ENCODE data around the gene UROD. TPM values are rescaled to one million over a fixed set of nuclear protein-coding genes. Genes with fewer than 3 reads are reported as not detected.

UROD gene
- total RNA-seq, 1 experiment from 2014 or later, result 92.2 TPM

DNA sequence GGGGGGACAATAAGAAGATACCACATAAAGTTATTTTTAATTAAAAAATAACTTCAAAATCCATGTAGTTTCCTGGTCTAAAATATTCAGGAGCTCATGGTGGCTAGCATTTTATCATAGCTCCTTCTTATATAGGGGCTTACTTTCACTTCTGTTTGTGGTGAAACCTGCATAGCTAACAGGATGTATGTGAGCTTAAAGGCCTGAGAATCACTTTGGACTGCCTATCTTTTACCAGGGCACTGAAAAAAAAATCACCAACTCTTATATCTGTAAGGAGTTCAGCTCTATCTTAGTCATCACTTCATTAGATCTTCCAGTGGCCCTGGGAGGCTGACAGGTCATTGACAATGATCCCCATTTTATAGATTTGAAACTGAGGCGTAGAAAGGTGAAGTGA lies 21.3 kb downstream of the UROD start:
- H3K4me2 ChIP-seq (ENCODE audit: insufficient read depth, insufficient read length, low read length), result no peak overlapping the region
- no peak overlapping the region for H3K14ac ChIP-seq (ENCODE audit: insufficient read depth, low read length)
- no peaks in the 10 kb centered on the region for H4K20me1 ChIP-seq (ENCODE audit: control insufficient read depth, insufficient read depth, insufficient read length)
- H3K9me3 ChIP-seq (ENCODE audit: control insufficient read depth, low read depth, low read length), result no peaks in the 10 kb centered on the region
- no peak overlapping the region for H2AFZ ChIP-seq (ENCODE audit: low read length)
- no peaks in the 10 kb centered on the region for H3K4me1 ChIP-seq (ENCODE audit: insufficient read depth, low read length)
- no peak overlapping the region for H2BK15ac ChIP-seq (ENCODE audit: low read depth, low read length)
- no peak overlapping the region for H4K8ac ChIP-seq (replicated peaks; ENCODE audit: insufficient read length, low read depth, low read length)
- H3K79me2 ChIP-seq (ENCODE audit: insufficient read depth, low read length), result no peaks in the 10 kb centered on the region
- H3K23ac ChIP-seq (ENCODE audit: insufficient read length, low read depth, low read length), result no peak overlapping the region
- no peaks in the 10 kb centered on the region for H3K79me1 ChIP-seq (ENCODE audit: insufficient read depth, low read depth, low read length, poor library complexity, severe bottlenecking)
- no peak overlapping the region for H3T11ph ChIP-seq (ENCODE audit: low read length)
- no peak overlapping the region for H3K18ac ChIP-seq (ENCODE audit: insufficient read length, low read depth, low read length)
- no CpG with 5 or more reads among the region's 1 CpG for WGBS (ENCODE audit: extremely low coverage, insufficient read length, low lambda C conversion rate)
- no peak overlapping the region for H2BK120ac ChIP-seq (ENCODE audit: low read depth, low read length, poor library complexity, severe bottlenecking)
- H4K91ac ChIP-seq (ENCODE audit: insufficient read length, low read depth, low read length), result no peak overlapping the region
- TF ChIP-seq CTCF (conservative IDR thresholded peaks at IDR 0.05), result no peak
- no peak overlapping the region for H3K27ac ChIP-seq (ENCODE audit: insufficient read length, low read depth, low read length)
- Mint-ChIP-seq H3K9me3 (no peaks in the 10 kb centered on the region), H3K27ac (no peak overlapping the region), H3K36me3 (ENCODE audit: insufficient read depth in 1 of 3, low read depth in 3 of 3) (no peaks in the 10 kb centered on the region), H3K4me1 (no peaks in the 10 kb centered on the region), H3K4me3 (no peak overlapping the region), H3K27me3 (ENCODE audit: low read depth) (no peaks in the 10 kb centered on the region)
- no peaks in the 10 kb centered on the region for H3K27me3 ChIP-seq (ENCODE audit: insufficient read depth, low read length)
- H2BK5ac ChIP-seq (ENCODE audit: insufficient read length, low read length), result no peak overlapping the region
- H4K5ac ChIP-seq (ENCODE audit: insufficient read length, low read depth, low read length), result no peak overlapping the region
- no peak overlapping the region for H2BK20ac ChIP-seq (ENCODE audit: low read depth, low read length, poor library complexity, severe bottlenecking)
- DNase-seq, result no peak
- H3K56ac ChIP-seq (ENCODE audit: insufficient read length, low read depth, low read length), result no peak overlapping the region
- no peak overlapping the region for H2AK5ac ChIP-seq (ENCODE audit: insufficient read length, low read length)
- no peak overlapping the region for H2BK12ac ChIP-seq (ENCODE audit: insufficient read length, low read depth, low read length)
- H3K23me2 ChIP-seq (ENCODE audit: insufficient read length, low read depth, low read length, poor library complexity, severe bottlenecking), result no peaks in the 10 kb centered on the region
- H3K9ac ChIP-seq (ENCODE audit: extremely low read depth, insufficient read length, low read length), result no peak overlapping the region
- H3K4ac ChIP-seq (ENCODE audit: low read depth, low read length), result no peak overlapping the region

All from H9 (cell line).